H1 (cell line): ENCODE measurements around the gene KCND3. TPM values are rescaled to one million over a fixed set of nuclear protein-coding genes. Genes with fewer than 3 reads are reported as not detected.

ENCODE experiments used
- EP300 ChIP-seq, 2 experiments: IDR thresholded peaks; 1 replicate in 1 of 2; 2 replicates in 1 of 2; pipeline ENCODE4 v1.6.1; 2011 to 2012; ENCODE audit warnings: low read depth in 2 of 2, low read length in 2 of 2, mild to moderate bottlenecking in 2 of 2, borderline replicate concordance in 1 of 2, inconsistent platforms in 1 of 2, moderate library complexity in 1 of 2
- polyA plus RNA-seq, 7 experiments: library from polyadenylated mRNA; depleted of rRNA in 3 of 7; stranded (reverse) in 5 of 7; unstranded in 2 of 7; fragments of >200 nt in 5 of 7; fragments of 200-250 nt in 2 of 7; gene quantifications; 1 replicate in 5 of 7; 2 replicates in 1 of 7; 4 replicates in 1 of 7; pipeline versions ENCODE4 v1.2.1 to v1.2.3, GENCODE V29; 2011 to 2013; ENCODE audit warnings: missing spikeins in 2 of 7, mixed read lengths in 2 of 7
- total RNA-seq: library from RNA; stranded (reverse); fragmentation: NEBNext Ultra II Directional; extraction: Animal tissue kit (Norgen Biotek cat#: 25700); gene quantifications from 2 replicates; pipeline ENCODE4 v1.2.1, GENCODE V29; 2021

The KCND3 gene
- total and polyA plus RNA-seq, 2 of the 8 experiments (the other 6 are each of a cell fraction or from before 2014, with no cell fraction given): 0.14 to 0.48 TPM

GRCh38 chr1:111843177-111843576 is 146.3 kb downstream of the KCND3 start (continued):
- TF ChIP-seq EP300 (IDR thresholded peaks at IDR 0.05; ENCODE audit: borderline replicate concordance in 1 of 2, low read depth in 2 of 2, low read length in 2 of 2): no peak
- TF ChIP-seq, all 59 proteins: peak for 0
